Limb (tissue), 2 donors: ENCODE results near the gene C16orf90.

Experiments
- DNase-seq, 2 donors: peaks; one replicate each; pipeline ENCODE4 v3.0.0-alpha.2; 2016; ENCODE audit errors: extremely low spot score in 2 of 2

Gene C16orf90

GRCh38 chr16:3465911-3466584 lies 29.2 kb downstream of the C16orf90 start:
- no peak for DNase-seq

GRCh38 chr16:3465301-3465700 lies 30.0 kb downstream of the C16orf90 start:
- no peak for DNase-seq

GRCh38 chr16:3461151-3461550 lies 34.1 kb downstream of the C16orf90 start:
- no peak for DNase-seq

- no peak for DNase-seq
Observed at GRCh38 chr16:3460585-3460984, 34.7 kb downstream of the C16orf90 start.

- no peak for DNase-seq
Observed at GRCh38 chr16:3460121-3460520, 35.2 kb downstream of the C16orf90 start.

GRCh38 chr16:3459401-3460090 lies 35.7 kb downstream of the C16orf90 start:
- no peak for DNase-seq

GRCh38 chr16:3458852-3459361 lies 36.4 kb downstream of the C16orf90 start:
- DNase-seq = no peak

GRCh38 chr16:3458278-3458851 lies 36.9 kb downstream of the C16orf90 start:
- no peak for DNase-seq

GRCh38 chr16:3457434-3458252 lies 37.6 kb downstream of the C16orf90 start:
- DNase-seq = peak; percentile 91 to 95

GRCh38 chr16:3454631-3455147 lies 40.6 kb downstream of the C16orf90 start:
- no peak for DNase-seq

- DNase-seq = no peak
Observed at GRCh38 chr16:3454093-3454492, 41.2 kb downstream of the C16orf90 start.

- no peak for DNase-seq
Observed at GRCh38 chr16:3444032-3444388, 51.3 kb downstream of the C16orf90 start.
